Uterus (tissue), 2 donors: ENCODE results near the gene ABCA2.

Experiments used
- POLR2A ChIP-seq, 2 donors: fragments of 450-650 bp; IDR thresholded peaks; one replicate each; pipeline ENCODE4 v1.6.1; 2016; ENCODE audit warnings: antibody characterized with exemption in 2 of 2, mild to moderate bottlenecking in 1 of 2, moderate library complexity in 1 of 2
- TF ChIP-seq, protein P1 (sequence below), 4 experiments: fragments of 200-600 bp in 2 of 4; fragments of 450-650 bp in 2 of 4; sonication (generic) in 2 of 4; IDR thresholded peaks; one replicate each; pipeline ENCODE4 v1.5.1; 2016 to 2019; ENCODE audit warnings: antibody characterized with exemption in 4 of 4, mild to moderate bottlenecking in 2 of 4, moderate library complexity in 1 of 4

DNA sequence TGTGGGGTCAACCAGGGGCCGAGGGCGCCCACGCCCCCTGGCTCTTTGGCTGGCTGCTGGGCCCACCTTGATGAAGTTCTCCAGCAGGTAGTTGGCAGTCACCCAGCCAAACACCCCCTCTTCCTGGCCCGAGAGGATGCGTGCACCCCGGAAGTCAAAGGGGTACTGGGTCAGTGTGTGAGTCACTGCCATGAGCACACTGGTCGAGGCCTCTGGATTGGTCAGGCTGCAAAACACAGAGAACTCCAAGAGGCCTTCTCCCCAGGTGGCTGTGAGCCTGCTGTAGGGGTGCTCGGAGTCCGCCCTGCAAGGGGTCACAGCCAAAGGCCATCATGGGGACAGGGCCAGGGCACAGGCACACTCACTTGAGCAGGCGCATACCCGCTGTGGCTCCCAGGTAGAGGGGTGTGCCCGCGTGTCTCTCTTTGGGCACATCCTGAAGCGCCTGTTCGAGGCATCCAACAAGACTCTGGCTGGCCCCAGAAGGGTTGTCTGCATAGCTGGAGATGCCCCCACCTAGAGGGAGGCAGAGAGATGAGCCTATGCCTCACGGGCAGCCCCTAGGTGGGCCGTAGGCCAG lies 23.2 kb upstream of the ABCA2 start:
- TF ChIP-seq, protein P1, sequence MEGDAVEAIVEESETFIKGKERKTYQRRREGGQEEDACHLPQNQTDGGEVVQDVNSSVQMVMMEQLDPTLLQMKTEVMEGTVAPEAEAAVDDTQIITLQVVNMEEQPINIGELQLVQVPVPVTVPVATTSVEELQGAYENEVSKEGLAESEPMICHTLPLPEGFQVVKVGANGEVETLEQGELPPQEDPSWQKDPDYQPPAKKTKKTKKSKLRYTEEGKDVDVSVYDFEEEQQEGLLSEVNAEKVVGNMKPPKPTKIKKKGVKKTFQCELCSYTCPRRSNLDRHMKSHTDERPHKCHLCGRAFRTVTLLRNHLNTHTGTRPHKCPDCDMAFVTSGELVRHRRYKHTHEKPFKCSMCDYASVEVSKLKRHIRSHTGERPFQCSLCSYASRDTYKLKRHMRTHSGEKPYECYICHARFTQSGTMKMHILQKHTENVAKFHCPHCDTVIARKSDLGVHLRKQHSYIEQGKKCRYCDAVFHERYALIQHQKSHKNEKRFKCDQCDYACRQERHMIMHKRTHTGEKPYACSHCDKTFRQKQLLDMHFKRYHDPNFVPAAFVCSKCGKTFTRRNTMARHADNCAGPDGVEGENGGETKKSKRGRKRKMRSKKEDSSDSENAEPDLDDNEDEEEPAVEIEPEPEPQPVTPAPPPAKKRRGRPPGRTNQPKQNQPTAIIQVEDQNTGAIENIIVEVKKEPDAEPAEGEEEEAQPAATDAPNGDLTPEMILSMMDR (IDR thresholded peaks at IDR 0.05): no peak
- no peak for TF ChIP-seq POLR2A (IDR thresholded peaks at IDR 0.05)
